K562 (cell line): ENCODE data around the gene SPTAN1. TPM values are rescaled to one million over a fixed set of nuclear protein-coding genes. Genes with fewer than 3 reads are reported as not detected.

ENCODE experiments used
- ATF2 ChIP-seq: sonication (generic); formaldehyde crosslinking; IDR thresholded peaks from 2 replicates; pipeline ENCODE4 v1.8.1; 2022; ENCODE audit warnings: missing genetic modification reagents
- E2F8 ChIP-seq: fragments of 450-650 bp; IDR thresholded peaks from 2 replicates; pipeline ENCODE4 v1.7.1; 2018; ENCODE audit warnings: mild to moderate bottlenecking, low read depth; ENCODE audit not compliant: partially characterized antibody
- FOXK1 ChIP-seq: sonication (generic); formaldehyde crosslinking; IDR thresholded peaks from 2 replicates; pipeline ENCODE4 v1.8.0; 2022; ENCODE audit warnings: missing genetic modification reagents, mild to moderate bottlenecking, borderline replicate concordance
- FOXM1 ChIP-seq, 2 experiments: fragments of 450-650 bp in 1 of 2; sonication (generic) in 1 of 2; formaldehyde crosslinking in 1 of 2; IDR thresholded peaks; 2 replicates each; pipeline versions ENCODE4 v1.6.1 to v1.9.0; 2017 to 2022; ENCODE audit warnings: low read depth in 2 of 2, mild to moderate bottlenecking in 2 of 2, missing genetic modification reagents in 1 of 2, moderate library complexity in 1 of 2
- FOXP1 ChIP-seq: sonication (generic); formaldehyde crosslinking; IDR thresholded peaks from 2 replicates; pipeline ENCODE4 v1.8.0; 2022; ENCODE audit warnings: mild to moderate bottlenecking, missing genetic modification reagents
- HMBOX1 ChIP-seq: sonication (generic); IDR thresholded peaks from 2 replicates; pipeline ENCODE4 v1.6.1; 2016
- NONO ChIP-seq, 2 experiments: fragments of 200-400 bp in 1 of 2; fragments of 450-650 bp in 1 of 2; formaldehyde crosslinking in 1 of 2; IDR thresholded peaks; 2 replicates each; pipeline ENCODE4 v1.6.1; 2017; ENCODE audit warnings: low read depth in 2 of 2, mild to moderate bottlenecking in 2 of 2, moderate library complexity in 2 of 2, low read length in 1 of 2
- PBX2 ChIP-seq, 2 experiments: IDR thresholded peaks in 1 of 2; conservative IDR thresholded peaks in 1 of 2; 2 replicates each; pipeline ENCODE4 v1.6.1; 2016; ENCODE audit warnings: low read depth in 2 of 2, mild to moderate bottlenecking in 1 of 2, missing compliant biosample characterization in 1 of 2, missing genetic modification characterization in 1 of 2, moderate library complexity in 1 of 2
- RUNX1 ChIP-seq: sonication (generic); IDR thresholded peaks from 2 replicates; pipeline ENCODE4 v1.6.1; 2016; ENCODE audit warnings: antibody characterized with exemption, low read depth
- SREBF2 ChIP-seq: sonication (generic); formaldehyde crosslinking; IDR thresholded peaks from 2 replicates; pipeline ENCODE4 v1.4.0; 2020; ENCODE audit warnings: mild to moderate bottlenecking, missing genetic modification reagents
- ZC3H11A ChIP-seq: IDR thresholded peaks from 2 replicates; pipeline ENCODE4 v1.6.1; 2012; ENCODE audit warnings: low read depth, low read length, improper control_type of control experiment
- ZFP30 ChIP-seq: fragments of 250-450 bp; sonication (Bioruptor Pico); IDR thresholded peaks from 2 replicates; pipeline ENCODE4 v1.8.0; 2022; ENCODE audit warnings: moderate library complexity, mild to moderate bottlenecking, inconsistent platforms, borderline replicate concordance
- ZKSCAN1 ChIP-seq: fragments of 150-350 bp; IDR thresholded peaks from 2 replicates; pipeline ENCODE4 v1.6.1; 2016; ENCODE audit warnings: low read depth, low read length
- ZNF282 ChIP-seq: sonication (generic); formaldehyde crosslinking; IDR thresholded peaks from 2 replicates; pipeline ENCODE4 v1.8.1; 2023; ENCODE audit warnings: missing genetic modification reagents
- ZNF408 ChIP-seq: fragments of 250-450 bp; sonication (Bioruptor Pico); IDR thresholded peaks from 2 replicates; pipeline ENCODE4 v1.4.0; 2020; ENCODE audit warnings: low read depth, mild to moderate bottlenecking, moderate library complexity
- ZNF655 ChIP-seq: fragments of 250-450 bp; sonication (Bioruptor Pico); IDR thresholded peaks from 2 replicates; pipeline ENCODE4 v1.5.0; 2021
- polyA plus RNA-seq, 8 experiments: library from polyadenylated mRNA; depleted of rRNA in 4 of 8; stranded (reverse) in 5 of 8; unstranded in 3 of 8; fragments of >200 nt; fragmentation: Nextera tagmentation in 2 of 8; fragmentation: Illumina TruSeq in 1 of 8; extraction: Ambion mirVana in 2 of 8; extraction: Trizol in 1 of 8; gene quantifications; 2 replicates each; pipeline versions ENCODE4 v1.2.1 to v1.2.3, GENCODE V29; 2011 to 2014; ENCODE audit warnings: inconsistent platforms in 1 of 8, missing spikeins in 1 of 8
- total RNA-seq, 7 experiments: library from RNA; depleted of rRNA in 6 of 7; stranded (reverse); fragments of >200 nt in 6 of 7; fragmentation: Illumina TruSeq in 2 of 7; extraction: Trizol in 2 of 7; gene quantifications; 2 replicates each; pipeline versions ENCODE4 v1.2.1 to v1.2.3, GENCODE V29; 2011 to 2021; ENCODE audit warnings: low replicate concordance in 1 of 7

The SPTAN1 gene
- total and polyA plus RNA-seq, 9 of the 15 experiments (the other 6 are each of a cell fraction or from before 2014, with no cell fraction given) = 1.5 to 13.5 (median 6.8) TPM

- TF ChIP-seq PBX2 (CRISPR knock-in tag; IDR thresholded peaks at IDR 0.05; ENCODE audit: low read depth) (no peak), PBX2 (tag; conservative IDR thresholded peaks at IDR 0.05; ENCODE audit: low read depth) (no peak), SREBF2 (CRISPR knock-in tag) (no peak), FOXP1 (peak; percentile 83), RUNX1 (no peak), FOXK1 (peak; percentile 84; the same call in 1 of the 2 replicates), ZC3H11A (no peak), NONO (IDR thresholded peaks at IDR 0.05; ENCODE audit: low read depth in 2 of 2, low read length in 1 of 2) (no peak), ZNF282 (no peak), E2F8 (peak; percentile 23), ZNF655 (CRISPR knock-in tag) (no peak), ZFP30 (no peak), ZKSCAN1 (0 out of 2 replicates have a peak, but pooled peaks have one; percentile 19), HMBOX1 (0 out of 2 replicates have a peak, but pooled peaks have one; percentile 22), FOXM1 (IDR thresholded peaks at IDR 0.05; ENCODE audit: low read depth) (no peak), FOXM1 (CRISPR knock-in tag; IDR thresholded peaks at IDR 0.05; ENCODE audit: low read depth) (0 out of 2 replicates have a peak, but pooled peaks have one; percentile 60), ZNF408 (no peak), ATF2 (CRISPR knock-in tag) (no peak)
Observed at GRCh38 chr9:128504485-128505413, 47.6 kb upstream of the SPTAN1 start, which contains the start of gene GLE1 (continued).
